Effector memory CD4-positive, alpha-beta T cell (primary cell): ENCODE measurements around the gene SLCO3A1.

Source experiments
- DNase-seq, 3 donors: peaks; one replicate each; pipeline ENCODE4 v3.0.0-alpha.2; 2020
- H3K27ac ChIP-seq: 2 replicates; pipeline ENCODE4 v1.7.0; 2013; ENCODE audit warnings: mild to moderate bottlenecking, low read length, moderate library complexity; ENCODE audit not compliant: insufficient read depth, poor library complexity, severe bottlenecking
- H3K27me3 ChIP-seq: replicated peaks from 2 replicates; pipeline ENCODE4 v1.7.0; 2013; ENCODE audit warnings: mild to moderate bottlenecking, low read length; ENCODE audit not compliant: insufficient read depth, control insufficient read depth, poor library complexity, severe bottlenecking
- H3K36me3 ChIP-seq: 2 replicates; pipeline ENCODE4 v1.7.0; 2013; ENCODE audit warnings: mild to moderate bottlenecking, low read length, moderate library complexity; ENCODE audit not compliant: control insufficient read depth, insufficient read depth
- H3K4me1 ChIP-seq: 2 replicates; pipeline ENCODE4 v1.7.0; 2013; ENCODE audit warnings: low read length, mild to moderate bottlenecking; ENCODE audit not compliant: control insufficient read depth, insufficient read depth, poor library complexity, severe bottlenecking
- H3K4me3 ChIP-seq: 2 replicates; pipeline ENCODE4 v1.7.0; 2013; ENCODE audit warnings: low read length, low read depth, mild to moderate bottlenecking; ENCODE audit not compliant: insufficient read depth, poor library complexity, severe bottlenecking
- H3K9me3 ChIP-seq: 2 replicates; pipeline ENCODE4 v1.7.0; 2013; ENCODE audit warnings: mild to moderate bottlenecking, low read length, moderate library complexity; ENCODE audit not compliant: control insufficient read depth

SLCO3A1 gene

GRCh38 chr15:91880373-91880772 is 26.9 kb downstream of the SLCO3A1 start:
- DNase-seq, result no peak
- Histone ChIP-seq H3K27me3 (no peaks in the 10 kb centered on the region), H3K36me3 (peaks cover 5% of the 10 kb centered on the region), H3K27ac (no peak overlapping the region), H3K4me1 (no peaks in the 10 kb centered on the region), H3K9me3 (no peaks in the 10 kb centered on the region), H3K4me3 (no peak overlapping the region)

- H3K4me1 ChIP-seq, result no peaks in the 10 kb centered on the region
- no peaks in the 10 kb centered on the region for H3K27me3 ChIP-seq
- no peaks in the 10 kb centered on the region for H3K36me3 ChIP-seq
- H3K4me3 ChIP-seq, result no peak overlapping the region
- no peak overlapping the region for H3K27ac ChIP-seq
- DNase-seq, result no peak
- H3K9me3 ChIP-seq, result no peaks in the 10 kb centered on the region
Measured at GRCh38 chr15:91881569-91882297, 28.2 kb downstream of the SLCO3A1 start.

- Histone ChIP-seq H3K36me3 (no peaks in the 10 kb centered on the region), H3K4me1 (no peaks in the 10 kb centered on the region), H3K27ac (no peak overlapping the region), H3K27me3 (no peaks in the 10 kb centered on the region), H3K9me3 (no peaks in the 10 kb centered on the region), H3K4me3 (no peak overlapping the region)
- no peak for DNase-seq
Measured at GRCh38 chr15:91882858-91883586, 29.5 kb downstream of the SLCO3A1 start.

GRCh38 chr15:91884606-91885005 is 31.1 kb downstream of the SLCO3A1 start:
- no peaks in the 10 kb centered on the region for H3K27me3 ChIP-seq
- no peak overlapping the region for H3K4me3 ChIP-seq
- H3K9me3 ChIP-seq, result no peaks in the 10 kb centered on the region
- H3K4me1 ChIP-seq, result no peaks in the 10 kb centered on the region
- no peak for DNase-seq
- no peaks in the 10 kb centered on the region for H3K36me3 ChIP-seq
- no peak overlapping the region for H3K27ac ChIP-seq

- Histone ChIP-seq H3K27ac (no peak overlapping the region), H3K27me3 (no peaks in the 10 kb centered on the region), H3K36me3 (no peaks in the 10 kb centered on the region), H3K4me1 (no peaks in the 10 kb centered on the region), H3K9me3 (no peaks in the 10 kb centered on the region), H3K4me3 (no peak overlapping the region)
- DNase-seq, result no peak
Measured at GRCh38 chr15:91885054-91885453, 31.5 kb downstream of the SLCO3A1 start.

GRCh38 chr15:91885714-91886270 is 32.3 kb downstream of the SLCO3A1 start:
- Histone ChIP-seq H3K9me3 (no peaks in the 10 kb centered on the region), H3K27me3 (no peaks in the 10 kb centered on the region), H3K4me3 (no peak overlapping the region), H3K36me3 (no peaks in the 10 kb centered on the region), H3K27ac (no peak overlapping the region), H3K4me1 (no peaks in the 10 kb centered on the region)
- DNase-seq, result no peak

GRCh38 chr15:91886878-91887277 is 33.4 kb downstream of the SLCO3A1 start:
- no peak for DNase-seq
- H3K27ac ChIP-seq, result no peak overlapping the region
- H3K27me3 ChIP-seq, result no peaks in the 10 kb centered on the region
- no peak overlapping the region for H3K4me3 ChIP-seq
- H3K4me1 ChIP-seq, result no peaks in the 10 kb centered on the region
- no peaks in the 10 kb centered on the region for H3K36me3 ChIP-seq
- H3K9me3 ChIP-seq, result no peaks in the 10 kb centered on the region

- Histone ChIP-seq H3K36me3 (no peaks in the 10 kb centered on the region), H3K9me3 (no peaks in the 10 kb centered on the region), H3K27ac (no peak overlapping the region), H3K27me3 (no peaks in the 10 kb centered on the region), H3K4me1 (no peaks in the 10 kb centered on the region), H3K4me3 (no peak overlapping the region)
- DNase-seq, result no peak
Measured at GRCh38 chr15:91887321-91887720, 33.8 kb downstream of the SLCO3A1 start.

- H3K36me3 ChIP-seq, result no peaks in the 10 kb centered on the region
- H3K27ac ChIP-seq, result no peak overlapping the region
- H3K27me3 ChIP-seq, result no peaks in the 10 kb centered on the region
- H3K4me3 ChIP-seq, result no peak overlapping the region
- DNase-seq, result no peak
- H3K4me1 ChIP-seq, result no peaks in the 10 kb centered on the region
- H3K9me3 ChIP-seq, result no peaks in the 10 kb centered on the region
Measured at GRCh38 chr15:91887921-91888373, 34.4 kb downstream of the SLCO3A1 start.
